ENCODE results near the gene MS4A18.

MS4A18 gene

GRCh38 chr11:60790726-60791125 is 66.2 kb downstream of the MS4A18 start:
- DNase-seq: no peak

- no peak for DNase-seq
Observed at GRCh38 chr11:60791153-60791933, 66.8 kb downstream of the MS4A18 start.

GRCh38 chr11:60792521-60792920 is 68.0 kb downstream of the MS4A18 start:
- DNase-seq: no peak
